Breast epithelium (tissue), 3 donors: ENCODE results near the gene NRIP2.

Experiments
- CTCF ChIP-seq, 3 donors: fragments of 450-650 bp; IDR thresholded peaks; one replicate each; pipeline ENCODE4 v1.5.1; 2016 to 2017; ENCODE audit warnings: antibody characterized with exemption in 3 of 3, mild to moderate bottlenecking in 3 of 3, moderate library complexity in 3 of 3
- POLR2A ChIP-seq: fragments of 450-650 bp; IDR thresholded peaks from one replicate; pipeline ENCODE4 v1.6.1; 2016; ENCODE audit warnings: antibody characterized with exemption, mild to moderate bottlenecking, moderate library complexity
- POLR2AphosphoS5 ChIP-seq, 3 donors: sonication (generic); formaldehyde crosslinking; IDR thresholded peaks; one replicate each; pipeline ENCODE4 v1.6.1; 2017; ENCODE audit warnings: antibody characterized with exemption in 3 of 3

DNA sequence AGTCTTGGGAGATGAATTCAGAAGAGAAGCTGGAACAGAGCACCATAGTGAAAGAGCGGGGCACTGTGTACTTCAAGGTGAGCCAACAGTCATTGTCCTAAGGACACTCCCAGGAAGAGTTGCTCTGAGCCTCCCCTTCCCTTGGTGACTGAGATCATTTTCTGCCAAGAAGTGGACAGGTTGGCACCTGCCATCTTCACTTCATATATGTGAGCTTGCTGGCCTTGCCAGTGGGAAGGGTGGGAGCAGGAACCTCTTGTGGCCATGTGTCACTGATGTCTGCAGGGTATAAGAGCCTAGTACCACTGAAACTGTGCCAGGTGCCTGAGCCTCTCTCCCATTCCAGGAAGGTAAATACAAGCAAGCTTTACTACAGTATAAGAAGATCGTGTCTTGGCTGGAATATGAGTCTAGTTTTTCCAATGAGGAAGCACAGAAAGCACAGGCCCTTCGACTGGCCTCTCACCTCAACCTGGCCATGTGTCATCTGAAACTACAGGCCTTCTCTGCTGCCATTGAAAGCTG is 34.7 kb downstream of the NRIP2 start:
- TF ChIP-seq CTCF (IDR thresholded peaks at IDR 0.05): no peak
- TF ChIP-seq POLR2A: no peak
- no peak for TF ChIP-seq POLR2AphosphoS5 (IDR thresholded peaks at IDR 0.05)
